ENCODE measurements around the gene IKZF3. TPM values are rescaled to one million over a fixed set of nuclear protein-coding genes. Genes with fewer than 3 reads are reported as not detected.
"Not testable (repeated sequence)": the region's sequence is repeated elsewhere in the genome, so short reads cannot be mapped to it uniquely, and the experiment has no call there.

Gene IKZF3
- total RNA-seq, 4 donors from 2014 or later: 1.8 to 2.8 (median 2.6) TPM

GRCh38 chr17:39750131-39751015 lies 113.7 kb downstream of the IKZF3 start:
- peak; percentile 88 to 93 for DNase-seq
- WGBS, 2 donors: 60 to 63% methylated on average over 4 to 8 of the region's 9 CpGs
- intact Hi-C loops (cut with DNase I): loop anchor here (5.0 kb wide), 1 partner anchor 128 kb away; no protein-coding TSS in a partner anchor

DNA sequence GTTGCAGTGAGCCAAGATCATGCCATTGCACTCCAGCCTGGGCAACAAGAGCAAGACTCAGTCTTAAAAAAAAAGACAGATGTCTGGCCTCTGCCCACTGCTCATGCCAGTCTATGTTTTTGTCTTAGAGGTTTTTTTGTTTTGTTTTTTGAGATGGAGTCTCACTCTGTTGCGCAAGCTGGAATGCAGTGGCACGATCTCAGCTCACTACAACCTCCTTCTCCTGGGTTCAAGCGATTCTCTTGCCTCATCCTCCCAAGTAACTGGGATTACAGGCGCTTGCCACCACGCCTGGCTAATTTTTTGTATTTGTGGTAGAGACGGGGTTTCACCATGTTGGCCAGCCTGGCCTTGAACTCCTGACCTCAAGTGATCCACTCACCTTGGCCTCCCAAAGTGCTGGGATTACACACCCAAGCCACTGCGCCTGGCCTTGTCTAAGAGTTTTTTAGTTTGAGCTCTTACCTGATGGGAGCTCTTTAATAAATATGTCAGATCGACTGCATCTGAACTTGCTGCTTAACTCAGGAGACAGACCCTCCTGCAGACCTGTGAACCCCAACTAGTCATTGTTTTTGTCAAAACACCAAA lies 115.6 kb downstream of the IKZF3 start:
- intact Hi-C loops (cut with DNase I); H3K4me3 ChIP-seq (replicated peaks in 1 of 3); H3K9me3 ChIP-seq; H3K27me3 ChIP-seq; H3K27ac ChIP-seq; DNase-seq: not testable (repeated sequence)
- Histone ChIP-seq H3K36me3 (peaks cover 0 to 14% of the 10 kb centered on the region in 2 donors), H3K4me1 (peaks cover 25 to 33% of the 10 kb centered on the region in 2 donors)
- WGBS, 2 donors: 92 to 94% methylated on average over 8 of the region's 8 CpGs

More at GRCh38 chr17:39750131-39751015, 113.7 kb downstream of the IKZF3 start:
- TF ChIP-seq CTCF (IDR thresholded peaks at IDR 0.05): no peak
- TF ChIP-seq POLR2A (IDR thresholded peaks at IDR 0.05): no peak
- no peaks in the 10 kb centered on the region for H3K9me3 ChIP-seq
- peak overlapping the region; percentile 54 to 68 (median 59) for H3K27ac ChIP-seq
- no peaks in the 10 kb centered on the region for H3K27me3 ChIP-seq
- H3K4me3 ChIP-seq (replicated peaks in 1 of 3): no peak overlapping the region
- peaks cover 26 to 43% of the 10 kb centered on the region in 2 donors for H3K4me1 ChIP-seq
- peaks cover 0 to 3% of the 10 kb centered on the region in 2 donors for H3K36me3 ChIP-seq

GRCh38 chr17:39747745-39748144 lies 116.4 kb downstream of the IKZF3 start:
- TF ChIP-seq CTCF (IDR thresholded peaks at IDR 0.05) (no peak), POLR2A (IDR thresholded peaks at IDR 0.05) (no peak)
- intact Hi-C loops (cut with DNase I): no loop called here
- Histone ChIP-seq H3K4me3 (replicated peaks in 1 of 3) (no peak overlapping the region), H3K27ac (no peak overlapping the region), H3K9me3 (no peaks in the 10 kb centered on the region), H3K4me1 (peaks cover 21 to 26% of the 10 kb centered on the region in 2 donors), H3K27me3 (no peaks in the 10 kb centered on the region), H3K36me3 (peaks cover 0 to 14% of the 10 kb centered on the region in 2 donors)
- WGBS, 2 donors: 96 to 97% methylated on average over 3 to 4 of the region's 4 CpGs
- no peak for DNase-seq

DNA sequence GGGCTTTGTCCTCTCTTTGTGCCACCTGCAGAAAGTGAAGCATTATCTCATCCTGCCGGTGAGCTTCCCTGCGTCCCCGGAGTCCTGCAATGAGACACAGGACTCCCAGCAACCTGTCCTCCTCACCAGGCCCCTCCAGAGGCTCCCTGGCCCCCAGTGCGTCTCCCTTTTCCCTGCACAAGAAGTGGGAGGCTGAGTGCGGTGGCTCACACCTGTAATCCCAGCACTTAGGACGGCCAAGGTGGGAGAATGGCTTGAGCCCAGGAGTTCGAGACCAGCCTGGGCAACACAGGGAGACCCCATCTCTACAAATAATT lies 118.0 kb downstream of the IKZF3 start:
- Histone ChIP-seq H3K9me3 (no peaks in the 10 kb centered on the region), H3K4me1 (peaks cover 14 to 16% of the 10 kb centered on the region in 2 donors), H3K36me3 (peaks cover 0 to 14% of the 10 kb centered on the region in 2 donors), H3K27ac (no peak overlapping the region), H3K27me3 (no peaks in the 10 kb centered on the region), H3K4me3 (replicated peaks in 1 of 3) (no peak overlapping the region)
- intact Hi-C loops (cut with DNase I): no loop called here
- WGBS, 2 donors: 86 to 92% methylated on average over 5 to 6 of the region's 7 CpGs
- DNase-seq: no peak
- TF ChIP-seq CTCF (IDR thresholded peaks at IDR 0.05) (no peak), POLR2A (IDR thresholded peaks at IDR 0.05) (no peak)

GRCh38 chr17:39745335-39746144 lies 118.6 kb downstream of the IKZF3 start:
- intact Hi-C loops (cut with DNase I): no loop called here
- DNase-seq: no peak
- Histone ChIP-seq H3K36me3 (peaks cover 0 to 14% of the 10 kb centered on the region in 2 donors), H3K9me3 (no peaks in the 10 kb centered on the region), H3K27ac (no peak overlapping the region), H3K4me3 (replicated peaks in 1 of 3) (no peak overlapping the region), H3K27me3 (no peaks in the 10 kb centered on the region), H3K4me1 (peaks cover 14 to 16% of the 10 kb centered on the region in 2 donors)
- TF ChIP-seq CTCF (IDR thresholded peaks at IDR 0.05): no peak
- no peak for TF ChIP-seq POLR2A (IDR thresholded peaks at IDR 0.05)
- 91 to 95% methylated on average over 20 to 22 of the region's 23 CpGs for WGBS, 2 donors

All from thyroid gland (tissue), 4 donors.